Activated CD4-positive, alpha-beta T cell treated with anti-CD3 and anti-CD28 coated beads, Interleukin-2, amount 10 ng/mL, durations not matched to agents 7 days and 5 days (primary cell): ENCODE measurements around the gene BDNF. TPM values are rescaled to one million over a fixed set of nuclear protein-coding genes. Genes with fewer than 3 reads are reported as not detected.
"Not testable (repeated sequence)": the region's sequence is repeated elsewhere in the genome, so short reads cannot be mapped to it uniquely, and the experiment has no call there.

Experiments used
- CTCF ChIA-PET: fragments of 350-600 bp; sonication (Branson Sonifier 250); formaldehyde crosslinking; loops from one replicate; lab custom pipeline; 2021; ENCODE audit warnings: antibody characterized with exemption; lab: Charles Lee
- POLR2A ChIA-PET: fragments of 350-600 bp; sonication (Branson Sonifier 250); formaldehyde crosslinking; loops from one replicate; lab custom pipeline; 2021; ENCODE audit warnings: antibody characterized with exemption; lab: Charles Lee
- DNase-seq: peaks from one replicate; pipeline ENCODE4 v3.0.0-alpha.2; 2020
- H3K27ac Mint-ChIP-seq: one replicate; pipeline ENCODE4 v1.8.0; 2021; ENCODE audit warnings: mild to moderate bottlenecking, moderate library complexity, mixed read lengths
- H3K27me3 Mint-ChIP-seq: one replicate; pipeline ENCODE4 v1.8.0; 2021; ENCODE audit warnings: mixed read lengths
- H3K36me3 Mint-ChIP-seq: one replicate; pipeline ENCODE4 v1.8.0; 2021; ENCODE audit warnings: low read depth, mixed read lengths
- H3K4me1 Mint-ChIP-seq: one replicate; pipeline ENCODE4 v1.8.0; 2021; ENCODE audit warnings: mixed read lengths
- H3K4me3 Mint-ChIP-seq: one replicate; pipeline ENCODE4 v1.8.0; 2021; ENCODE audit warnings: mild to moderate bottlenecking, moderate library complexity, mixed read lengths
- H3K9me3 Mint-ChIP-seq: one replicate; pipeline ENCODE4 v1.8.0; 2021; ENCODE audit warnings: mixed read lengths
- total RNA-seq, 2 experiments: library from RNA; stranded (reverse); gene quantifications; one replicate each; pipeline ENCODE4 v1.2.3, GENCODE V29; 2021

Gene BDNF
- total RNA-seq, 2 experiments from 2014 or later = not detected

DNA sequence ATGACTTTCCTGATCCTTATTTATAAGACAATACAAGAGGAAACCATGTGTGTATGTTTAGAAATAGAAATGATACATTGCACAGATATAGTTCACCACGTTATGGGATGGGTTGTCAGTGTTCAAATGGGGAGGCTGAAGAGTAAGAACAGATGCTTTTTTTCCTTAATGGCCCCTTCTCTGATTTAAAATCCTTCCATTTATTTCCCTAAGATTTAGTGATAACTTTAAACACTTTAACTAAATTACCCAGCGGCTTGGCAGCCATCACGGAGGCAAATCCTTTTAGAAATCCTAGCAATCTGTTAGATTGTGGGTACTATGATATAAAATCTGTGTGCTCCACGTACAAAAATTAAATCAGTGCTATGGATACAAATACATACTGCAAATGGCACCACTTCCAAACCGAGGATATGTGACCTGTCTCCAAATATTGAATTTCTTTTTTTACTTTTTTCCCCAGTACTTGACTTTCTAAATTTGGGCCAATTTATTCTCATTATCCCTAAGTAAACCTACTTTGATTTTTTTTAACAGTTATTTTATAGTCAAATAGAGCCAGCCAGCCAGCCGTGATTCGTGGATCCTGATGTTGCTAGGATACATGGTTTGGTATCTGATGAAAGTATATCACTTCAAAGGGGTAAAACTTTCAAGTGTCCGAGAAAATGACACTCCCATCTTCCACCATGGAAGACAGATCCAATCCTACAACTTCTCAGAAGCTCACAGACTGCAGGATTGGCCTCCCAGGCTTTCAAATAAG is 46.1 kb downstream of the BDNF start:
- no peaks in the 10 kb centered on the region for H3K9me3 Mint-ChIP-seq
- no peaks in the 10 kb centered on the region for H3K4me1 Mint-ChIP-seq
- H3K27me3 Mint-ChIP-seq = no peaks in the 10 kb centered on the region
- DNase-seq = no peak
- ChIA-PET POLR2A (no interaction called here), CTCF (no interaction called here)
- no peak overlapping the region for H3K27ac Mint-ChIP-seq
- no peaks in the 10 kb centered on the region for H3K36me3 Mint-ChIP-seq
- no peak overlapping the region for H3K4me3 Mint-ChIP-seq

DNA sequence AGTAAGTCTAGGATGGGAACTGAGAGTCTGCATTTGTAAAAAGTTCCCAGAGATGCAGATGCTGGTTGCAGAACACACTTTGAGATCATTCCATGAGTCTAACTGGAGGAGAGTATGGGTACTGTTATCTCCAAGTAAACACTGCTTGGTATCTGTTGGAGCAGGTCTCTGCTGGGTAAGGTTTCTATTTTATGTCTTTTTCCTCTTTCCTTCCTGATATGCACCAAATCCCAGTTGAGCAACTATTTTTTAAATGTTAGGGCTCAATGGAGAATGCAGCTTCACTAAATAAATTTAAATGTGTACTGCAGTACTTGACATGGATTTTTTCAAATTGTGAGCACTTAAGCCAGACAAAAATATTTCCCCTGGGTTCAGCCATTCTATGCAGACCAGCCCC is 48.5 kb downstream of the BDNF start:
- ChIA-PET CTCF (no interaction called here), POLR2A (no interaction called here)
- H3K27ac Mint-ChIP-seq = no peak overlapping the region
- H3K9me3 Mint-ChIP-seq = no peaks in the 10 kb centered on the region
- no peaks in the 10 kb centered on the region for H3K4me1 Mint-ChIP-seq
- DNase-seq = no peak
- H3K27me3 Mint-ChIP-seq = no peaks in the 10 kb centered on the region
- no peak overlapping the region for H3K4me3 Mint-ChIP-seq
- H3K36me3 Mint-ChIP-seq = no peaks in the 10 kb centered on the region

DNA sequence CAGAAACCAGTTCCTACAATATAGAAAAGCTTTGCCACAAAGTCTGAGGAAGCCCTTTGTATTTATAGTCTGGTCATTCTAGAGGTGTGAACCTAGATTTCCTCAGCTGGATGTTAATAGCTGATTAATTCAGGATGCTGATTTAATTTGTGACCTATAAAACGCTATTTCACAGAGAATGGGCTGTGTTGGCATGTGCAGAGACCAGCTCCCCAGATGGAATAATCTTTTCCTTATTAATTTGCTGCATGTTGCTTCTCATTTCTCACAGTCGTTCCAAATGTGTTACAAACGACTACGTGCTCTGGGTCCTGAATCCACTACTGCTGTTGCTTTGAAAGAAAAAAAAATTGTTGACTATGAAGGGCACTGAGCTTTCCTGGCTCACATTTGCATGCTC is 49.3 kb downstream of the BDNF start:
- Mint-ChIP-seq H3K27ac (no peak overlapping the region), H3K4me3 (no peak overlapping the region), H3K36me3 (no peaks in the 10 kb centered on the region), H3K4me1 (no peaks in the 10 kb centered on the region), H3K27me3 (no peaks in the 10 kb centered on the region), H3K9me3 (no peaks in the 10 kb centered on the region)
- ChIA-PET CTCF (no interaction called here), POLR2A (no interaction called here)
- DNase-seq = no peak

DNA sequence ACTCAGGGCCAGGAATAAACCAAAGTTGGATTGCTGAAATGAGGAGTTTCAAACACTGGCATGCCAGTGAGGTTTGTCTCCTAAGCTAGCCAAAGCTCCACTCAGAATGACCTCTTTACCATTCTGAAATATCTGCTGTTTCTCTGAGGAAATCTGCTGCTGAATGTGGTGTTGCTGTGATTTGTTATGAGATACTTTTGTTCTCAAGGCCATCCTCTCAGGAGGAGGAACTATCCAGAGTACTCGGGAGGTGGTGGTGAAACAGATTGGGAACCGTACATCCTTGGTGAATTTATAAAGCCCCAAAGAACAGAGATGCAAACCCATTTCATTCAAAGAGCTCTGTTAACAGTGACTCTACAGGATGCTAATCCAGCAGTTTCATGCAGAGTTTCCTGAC is 50.5 kb downstream of the BDNF start:
- Mint-ChIP-seq H3K4me3 (no peak overlapping the region), H3K9me3 (no peaks in the 10 kb centered on the region), H3K4me1 (no peaks in the 10 kb centered on the region), H3K27me3 (no peaks in the 10 kb centered on the region), H3K36me3 (no peaks in the 10 kb centered on the region), H3K27ac (no peak overlapping the region)
- POLR2A ChIA-PET = no interaction called here
- no peak for DNase-seq
- CTCF ChIA-PET = no interaction called here

DNA sequence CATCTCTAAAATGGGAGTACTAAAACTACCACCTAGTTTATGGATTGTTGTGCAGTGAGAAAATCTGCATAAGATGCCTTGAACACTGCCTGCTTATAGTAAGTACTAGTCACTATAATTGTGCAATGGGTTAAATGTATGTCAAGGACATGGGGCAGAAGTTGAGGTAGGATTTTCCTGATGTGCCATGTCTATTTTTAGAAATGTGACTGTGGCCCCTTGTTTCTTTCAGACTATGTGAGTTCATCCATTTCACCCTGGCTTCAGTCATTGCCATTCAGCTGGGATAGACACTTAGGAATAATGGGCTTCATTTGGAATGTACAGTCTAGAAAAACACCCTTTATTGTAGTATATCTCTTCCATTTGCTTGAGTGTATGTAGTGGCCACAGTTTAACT is 51.4 kb downstream of the BDNF start:
- Mint-ChIP-seq H3K27me3 (no peaks in the 10 kb centered on the region), H3K36me3 (no peaks in the 10 kb centered on the region), H3K4me1 (no peaks in the 10 kb centered on the region), H3K9me3 (no peaks in the 10 kb centered on the region), H3K27ac (no peak overlapping the region), H3K4me3 (no peak overlapping the region)
- ChIA-PET POLR2A (no interaction called here), CTCF (no interaction called here)
- no peak for DNase-seq

DNA sequence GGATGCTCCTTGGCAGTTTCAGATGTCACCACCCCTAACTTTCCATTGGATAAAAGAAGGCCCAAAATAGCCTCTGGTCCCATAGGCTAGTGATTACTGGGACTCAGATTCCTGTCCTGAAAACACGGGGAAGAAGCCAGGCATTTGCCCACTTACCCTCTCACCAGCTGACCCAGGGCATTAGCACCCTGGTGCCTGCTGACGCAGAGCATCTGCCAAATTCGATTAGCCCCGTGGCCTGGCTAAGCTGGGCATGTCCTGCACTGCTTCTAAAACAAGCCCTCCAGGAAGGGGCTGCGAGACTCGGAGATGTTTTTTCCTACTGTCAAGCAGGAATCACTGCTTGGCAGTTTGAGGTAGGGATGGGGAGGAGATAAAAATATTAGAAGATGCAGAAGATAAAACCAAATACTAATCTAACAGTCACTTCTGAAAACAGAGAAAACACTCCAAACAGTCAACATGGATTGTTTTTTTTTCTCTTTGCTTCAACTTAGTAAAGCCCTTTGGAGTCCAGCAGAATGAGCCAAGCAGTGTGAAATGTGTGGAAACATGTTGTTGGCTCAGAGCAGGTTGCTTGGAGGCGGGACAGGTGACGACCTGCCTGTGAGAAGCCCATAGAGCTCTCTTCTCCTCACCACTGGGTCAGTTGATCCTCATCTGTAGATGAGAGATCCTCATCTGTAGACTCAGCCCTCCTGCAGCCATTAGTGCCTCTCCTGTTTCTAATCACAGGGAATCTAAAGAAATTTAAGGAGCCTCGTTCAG is 54.0 kb downstream of the BDNF start:
- ChIA-PET POLR2A (no interaction called here), CTCF (no interaction called here)
- Mint-ChIP-seq H3K27ac (no peak overlapping the region), H3K4me1 (no peaks in the 10 kb centered on the region), H3K9me3 (no peaks in the 10 kb centered on the region), H3K27me3 (no peaks in the 10 kb centered on the region), H3K36me3 (no peaks in the 10 kb centered on the region), H3K4me3 (no peak overlapping the region)
- DNase-seq = no peak

DNA sequence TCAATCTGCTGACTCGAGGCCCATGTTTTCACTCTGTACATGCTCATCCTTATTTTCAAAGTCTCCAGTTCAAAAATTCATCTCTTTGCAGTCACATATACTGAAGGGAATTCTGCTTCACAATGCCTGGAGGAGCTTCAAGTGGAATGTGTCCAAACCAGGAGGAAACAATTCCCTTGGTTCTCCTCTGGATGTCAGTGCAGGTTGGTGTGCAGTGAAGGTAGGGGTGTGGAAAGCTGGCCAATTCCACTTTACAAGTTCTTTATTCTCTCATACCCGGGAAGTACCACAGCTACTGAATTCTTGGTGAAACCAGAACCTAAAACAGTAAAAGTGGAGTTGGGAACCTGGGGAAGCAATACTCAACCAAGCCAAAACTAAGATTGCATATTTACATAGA is 57.3 kb downstream of the BDNF start:
- H3K4me3 Mint-ChIP-seq = no peak overlapping the region
- no peaks in the 10 kb centered on the region for H3K27me3 Mint-ChIP-seq
- no peaks in the 10 kb centered on the region for H3K36me3 Mint-ChIP-seq
- no peak overlapping the region for H3K27ac Mint-ChIP-seq
- no peaks in the 10 kb centered on the region for H3K4me1 Mint-ChIP-seq
- CTCF ChIA-PET = no interaction called here
- POLR2A ChIA-PET = no interaction called here
- H3K9me3 Mint-ChIP-seq = no peaks in the 10 kb centered on the region
- DNase-seq = no peak

DNA sequence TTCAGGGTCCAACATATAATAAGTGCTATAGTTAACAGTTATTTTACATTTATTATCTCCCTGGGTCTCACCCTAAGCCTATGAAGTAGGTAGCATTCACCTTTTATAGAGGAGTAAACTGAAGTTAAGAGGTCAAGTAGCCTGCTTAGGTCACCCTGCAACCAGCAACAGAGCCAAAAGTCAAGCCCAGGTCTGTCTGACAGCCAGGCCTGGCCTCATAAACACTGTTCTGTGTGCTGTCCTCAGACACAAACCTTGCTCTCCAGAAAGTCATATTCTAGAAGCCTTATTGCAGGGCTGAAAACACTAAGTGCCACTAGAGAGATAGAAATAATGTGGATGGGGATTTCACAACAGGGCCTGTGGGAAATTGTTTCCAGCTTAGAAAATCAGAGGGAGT is 59.3 kb downstream of the BDNF start:
- no peaks in the 10 kb centered on the region for H3K27me3 Mint-ChIP-seq
- no peaks in the 10 kb centered on the region for H3K4me1 Mint-ChIP-seq
- H3K4me3 Mint-ChIP-seq = no peak overlapping the region
- H3K9me3 Mint-ChIP-seq = peaks cover 4% of the 10 kb centered on the region
- POLR2A ChIA-PET = no interaction called here
- CTCF ChIA-PET = no interaction called here
- DNase-seq = no peak
- no peak overlapping the region for H3K27ac Mint-ChIP-seq
- H3K36me3 Mint-ChIP-seq = no peaks in the 10 kb centered on the region

DNA sequence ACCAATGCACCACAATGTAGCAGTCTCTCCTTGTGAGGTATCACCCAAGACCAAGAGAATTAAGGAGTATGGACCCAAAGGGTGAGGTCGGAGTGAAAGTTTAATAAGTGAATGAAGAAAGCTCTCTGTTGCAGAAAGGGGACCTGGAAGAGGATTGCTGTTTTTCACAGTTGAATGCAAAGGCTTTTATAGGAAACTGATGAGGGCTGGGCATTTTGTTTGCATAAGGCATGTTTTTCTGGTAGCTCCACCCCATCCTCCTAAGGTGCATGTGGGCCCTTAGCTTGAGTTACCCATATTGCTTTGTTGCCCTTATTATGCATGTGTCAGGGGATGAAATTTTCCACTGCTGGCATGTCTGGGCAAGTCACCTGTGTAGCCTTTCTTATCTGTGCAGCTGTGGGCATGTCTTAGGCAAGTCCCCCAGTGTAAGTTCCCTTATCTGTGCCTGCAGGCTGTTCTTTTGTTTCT is 64.7 kb downstream of the BDNF start:
- H3K27ac Mint-ChIP-seq = no peak overlapping the region
- ChIA-PET CTCF (interaction anchor here (0.6 kb wide), 1 partner anchor 898 kb away, joined by 3 read pairs; no protein-coding TSS in a partner anchor), POLR2A (no interaction called here)
- H3K4me1 Mint-ChIP-seq = peaks cover 2% of the 10 kb centered on the region
- no peaks in the 10 kb centered on the region for H3K36me3 Mint-ChIP-seq
- H3K27me3 Mint-ChIP-seq = no peaks in the 10 kb centered on the region
- peaks cover 6% of the 10 kb centered on the region for H3K9me3 Mint-ChIP-seq
- peak; percentile 6 for DNase-seq
- H3K4me3 Mint-ChIP-seq = no peak overlapping the region

DNA sequence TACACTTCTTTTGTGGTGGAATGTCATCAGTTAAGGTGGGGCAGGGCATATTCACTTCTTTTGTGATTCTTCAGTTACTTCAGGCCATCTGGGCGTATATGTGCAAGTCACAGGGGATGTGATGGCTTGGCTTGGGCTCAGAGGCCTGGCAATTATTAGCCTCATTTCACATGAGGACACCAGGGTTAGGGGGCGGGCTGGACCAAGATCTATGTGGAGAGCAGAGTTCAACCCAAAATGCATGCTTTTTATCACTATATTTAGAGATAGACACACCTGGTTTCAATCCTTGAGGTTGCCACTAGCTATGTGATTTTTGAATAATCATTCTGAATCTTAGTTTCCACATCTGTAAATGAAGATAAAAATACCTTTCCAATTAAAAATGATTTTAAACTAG is 65.5 kb downstream of the BDNF start:
- H3K27ac Mint-ChIP-seq, H3K27me3 Mint-ChIP-seq, POLR2A ChIA-PET, CTCF ChIA-PET, H3K4me1 Mint-ChIP-seq, DNase-seq, H3K9me3 Mint-ChIP-seq, H3K4me3 Mint-ChIP-seq, H3K36me3 Mint-ChIP-seq: not testable (repeated sequence)

DNA sequence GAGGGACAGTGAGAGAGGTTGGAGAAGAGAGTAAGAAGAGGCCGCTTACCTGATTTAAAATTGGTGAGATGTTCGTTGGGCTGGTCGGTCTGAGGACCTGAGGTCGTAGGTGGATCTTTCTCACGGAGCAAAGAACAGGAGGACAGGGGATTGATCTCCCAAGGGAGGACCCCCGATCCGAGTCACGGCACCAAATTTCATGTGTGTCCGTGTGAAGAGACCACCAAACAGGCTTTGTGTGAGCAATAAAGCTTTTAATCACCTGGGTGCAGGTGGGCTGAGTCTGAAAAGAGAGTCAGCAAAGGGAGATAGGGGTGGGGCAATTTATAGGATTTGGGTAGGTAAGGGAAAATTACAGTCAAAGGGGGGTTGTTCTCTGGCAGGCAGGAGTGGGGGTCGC is 66.0 kb downstream of the BDNF start:
- H3K36me3 Mint-ChIP-seq, DNase-seq, H3K4me3 Mint-ChIP-seq, H3K27me3 Mint-ChIP-seq, H3K4me1 Mint-ChIP-seq, POLR2A ChIA-PET, H3K27ac Mint-ChIP-seq, CTCF ChIA-PET, H3K9me3 Mint-ChIP-seq: not testable (repeated sequence)

DNA sequence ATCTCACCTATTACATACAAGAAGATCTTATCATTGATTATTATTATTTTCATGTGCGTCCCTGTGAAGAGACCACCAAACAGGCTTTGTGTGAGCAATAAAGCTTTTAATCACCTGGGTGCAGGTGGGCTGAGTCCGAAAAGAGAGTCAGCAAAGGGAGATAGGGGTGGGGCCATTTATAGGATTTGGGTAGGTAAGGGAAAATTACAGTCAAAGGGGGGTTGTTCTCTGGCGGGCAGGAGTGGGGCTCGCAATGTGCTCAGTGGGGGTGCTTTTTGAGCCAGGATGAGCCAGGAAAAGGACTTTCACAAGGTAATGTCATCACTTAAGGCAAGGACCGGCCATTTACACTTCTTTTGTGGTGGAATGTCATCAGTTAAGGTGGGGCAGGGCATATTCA is 71.2 kb downstream of the BDNF start:
- DNase-seq, H3K27me3 Mint-ChIP-seq, POLR2A ChIA-PET, CTCF ChIA-PET, H3K27ac Mint-ChIP-seq, H3K36me3 Mint-ChIP-seq, H3K4me1 Mint-ChIP-seq, H3K4me3 Mint-ChIP-seq, H3K9me3 Mint-ChIP-seq: not testable (repeated sequence)

DNA sequence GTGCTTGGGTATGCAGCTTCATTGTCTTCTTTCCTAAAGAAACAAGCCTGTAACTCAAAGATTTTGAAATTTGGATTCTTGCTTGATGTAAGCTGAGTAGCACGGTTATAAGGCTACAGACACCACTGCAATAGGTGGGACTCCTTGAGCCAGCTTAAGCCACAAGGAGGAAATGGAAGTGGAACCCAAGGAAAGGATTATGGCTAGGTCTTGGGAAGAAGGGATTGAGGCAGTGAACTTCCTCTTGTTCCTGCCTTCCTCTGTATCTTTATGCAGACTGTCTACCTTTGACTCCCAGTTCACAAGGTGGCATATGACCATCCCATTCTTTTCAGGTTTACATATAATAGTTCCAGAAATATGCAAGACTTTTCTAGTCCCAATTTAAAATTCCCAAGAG is 72.3 kb downstream of the BDNF start:
- POLR2A ChIA-PET = no interaction called here
- H3K9me3 Mint-ChIP-seq = peaks cover 2% of the 10 kb centered on the region
- no peaks in the 10 kb centered on the region for H3K4me1 Mint-ChIP-seq
- no peaks in the 10 kb centered on the region for H3K27me3 Mint-ChIP-seq
- no peak for DNase-seq
- no peak overlapping the region for H3K4me3 Mint-ChIP-seq
- H3K36me3 Mint-ChIP-seq = no peaks in the 10 kb centered on the region
- CTCF ChIA-PET = no interaction called here
- no peak overlapping the region for H3K27ac Mint-ChIP-seq
